ENCODE data around the gene KRCC1.
"Not testable (repeated sequence)": the region's sequence is repeated elsewhere in the genome, so short reads cannot be mapped to it uniquely, and the experiment has no call there.

Gene KRCC1

GRCh38 chr2:88038263-88039105 is 17.1 kb downstream of the KRCC1 start:
- no peak for DNase-seq

GRCh38 chr2:88036606-88037005 is 19.0 kb downstream of the KRCC1 start:
- no peak for DNase-seq

GRCh38 chr2:88036182-88036581 is 19.4 kb downstream of the KRCC1 start:
- DNase-seq, result no peak

DNA sequence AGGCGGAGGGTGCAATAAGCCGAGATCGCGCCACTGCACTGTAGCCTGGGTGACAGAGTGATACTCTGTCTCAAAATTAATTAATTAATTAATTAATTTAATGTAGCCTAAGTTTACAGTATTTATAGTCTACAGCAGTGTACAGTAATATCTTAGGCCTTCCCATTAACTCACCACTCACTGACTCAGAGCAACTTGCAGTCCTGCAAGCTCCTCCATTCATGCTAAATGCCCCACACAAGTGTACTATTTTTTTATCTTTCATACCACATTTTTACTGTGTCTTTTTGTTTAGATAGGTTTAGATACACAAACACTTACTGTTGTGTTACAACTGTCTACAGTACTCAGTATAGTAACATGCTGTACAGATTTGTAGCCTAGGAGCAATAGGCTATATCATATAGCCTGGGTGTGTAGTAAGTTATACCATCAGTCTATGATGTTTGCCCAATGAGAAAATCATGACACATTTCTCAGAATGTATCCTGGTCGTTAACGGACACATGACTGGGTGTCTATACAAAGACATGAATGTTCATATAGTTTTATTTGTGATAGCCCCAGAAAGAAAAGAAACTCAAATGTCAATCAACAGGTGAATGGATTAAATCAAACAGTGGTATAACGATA is 23.4 kb downstream of the KRCC1 start:
- DNase-seq, result no peak

GRCh38 chr2:88028931-88029330 is 26.7 kb downstream of the KRCC1 start:
- no peak for DNase-seq

DNA sequence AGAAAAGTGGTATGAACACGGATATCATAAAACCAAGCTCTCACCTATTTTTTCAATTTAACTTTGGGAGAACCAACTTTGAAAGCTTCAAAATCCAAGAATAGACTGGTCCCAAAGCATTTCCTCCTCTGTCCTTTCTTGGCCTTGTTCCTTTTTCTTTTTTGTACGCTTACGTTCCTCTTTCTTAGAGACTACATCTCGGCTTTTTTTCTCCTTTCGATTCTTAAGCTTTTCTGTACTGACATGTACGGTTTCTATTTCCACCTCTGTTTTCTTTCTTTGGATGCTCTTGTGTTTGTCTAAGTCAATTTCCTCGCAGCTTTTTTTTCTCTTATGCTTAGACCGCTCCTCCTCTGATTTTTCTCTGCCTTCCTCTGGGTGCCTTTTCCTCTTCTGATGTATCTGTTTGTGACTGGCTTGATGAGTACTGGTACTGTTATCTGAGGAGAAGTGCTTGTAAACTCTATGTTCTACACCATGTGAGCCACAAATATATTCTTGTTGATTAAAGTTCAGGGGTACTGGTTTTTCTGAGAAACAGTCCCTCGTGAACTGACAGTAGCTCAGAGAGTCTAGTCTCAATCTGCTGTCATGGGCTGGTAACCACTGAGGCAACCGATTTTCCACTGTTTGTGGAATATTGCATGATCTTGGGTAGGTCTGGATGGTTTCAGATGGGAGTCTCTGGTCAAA is 27.7 kb downstream of the KRCC1 start:
- no peak for DNase-seq

DNA sequence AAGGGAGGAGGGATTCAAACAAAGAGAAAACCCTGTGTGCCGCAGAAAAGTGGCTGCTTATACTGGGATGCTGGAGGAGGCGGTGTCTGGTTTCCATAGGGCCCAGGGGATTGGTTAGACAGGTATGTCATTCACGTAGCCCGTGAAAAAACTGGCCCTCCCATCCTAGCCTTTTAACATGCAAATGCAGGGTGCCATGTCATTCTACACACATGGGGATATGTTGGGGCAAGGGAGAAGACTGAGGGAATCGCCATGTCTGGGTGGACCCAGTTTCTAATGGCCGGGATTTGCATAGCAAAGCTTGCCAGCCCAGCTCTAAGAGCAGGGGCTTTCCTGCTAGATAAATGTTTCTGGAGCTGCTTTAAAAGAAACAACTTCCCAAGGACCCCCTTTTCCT is 31.1 kb downstream of the KRCC1 start:
- no peak for DNase-seq

- no peak for DNase-seq
These were observed 33.0 kb downstream of the KRCC1 start for GRCh38 chr2:88022669-88022921.

- DNase-seq, result no peak
These were observed 35.6 kb downstream of the KRCC1 start for GRCh38 chr2:88019985-88020384.

DNA sequence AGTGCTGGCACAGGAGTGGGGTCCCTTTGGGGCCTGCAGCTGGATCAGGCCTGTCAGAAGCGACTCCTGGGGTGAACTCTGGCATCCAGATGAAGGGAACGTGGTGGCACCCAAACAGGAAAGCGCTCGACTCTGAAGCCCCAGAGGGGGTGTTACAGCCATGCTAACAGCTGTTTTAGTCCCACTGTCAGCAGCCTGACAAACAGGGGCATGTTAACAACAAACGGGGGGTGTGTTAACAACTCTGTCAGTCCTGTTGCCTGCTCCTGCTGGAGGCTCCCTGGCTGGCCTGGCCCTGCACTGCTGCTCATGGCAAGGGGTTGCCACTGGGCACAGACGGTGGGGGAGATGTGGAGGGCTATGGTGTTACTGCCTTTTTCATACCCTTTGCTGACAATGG is 36.7 kb downstream of the KRCC1 start:
- no peak for DNase-seq

DNA sequence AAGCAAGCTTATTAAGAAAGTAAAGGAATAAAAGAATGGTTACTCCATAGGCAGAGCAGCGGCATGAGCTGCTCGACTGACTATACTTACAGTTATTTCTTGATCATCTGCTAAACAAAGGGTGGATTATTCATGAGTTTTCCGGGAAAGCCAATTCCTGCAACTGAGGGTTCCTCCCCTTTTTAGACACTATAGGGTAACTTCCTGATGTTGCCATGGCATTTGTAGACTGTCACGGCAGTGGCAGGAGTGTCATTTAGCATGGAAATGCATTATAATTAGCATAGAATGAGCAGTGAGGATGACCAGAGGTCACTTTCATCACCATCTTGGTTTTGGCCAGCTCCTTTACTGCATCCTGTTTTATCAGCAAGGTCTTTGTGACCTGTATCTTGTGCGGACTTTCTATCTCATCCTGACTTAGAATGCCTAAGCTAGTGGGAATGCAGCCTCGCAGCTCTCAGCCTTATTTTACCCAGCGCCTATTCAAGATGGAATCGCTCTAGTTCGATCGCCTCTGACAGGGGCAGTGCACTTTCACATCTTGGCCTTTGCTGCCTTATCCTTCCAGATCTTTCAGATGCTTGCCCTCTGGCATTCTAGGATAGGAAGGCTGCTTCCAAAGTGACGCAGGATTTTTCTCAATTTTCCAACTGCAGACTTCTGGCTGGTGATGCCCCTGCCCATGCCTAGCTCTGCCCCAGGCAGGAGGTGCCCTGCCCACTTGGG is 37.3 kb downstream of the KRCC1 start:
- not testable (repeated sequence) for DNase-seq

GRCh38 chr2:88017780-88018038 is 37.9 kb downstream of the KRCC1 start:
- DNase-seq, result not testable (repeated sequence)

DNA sequence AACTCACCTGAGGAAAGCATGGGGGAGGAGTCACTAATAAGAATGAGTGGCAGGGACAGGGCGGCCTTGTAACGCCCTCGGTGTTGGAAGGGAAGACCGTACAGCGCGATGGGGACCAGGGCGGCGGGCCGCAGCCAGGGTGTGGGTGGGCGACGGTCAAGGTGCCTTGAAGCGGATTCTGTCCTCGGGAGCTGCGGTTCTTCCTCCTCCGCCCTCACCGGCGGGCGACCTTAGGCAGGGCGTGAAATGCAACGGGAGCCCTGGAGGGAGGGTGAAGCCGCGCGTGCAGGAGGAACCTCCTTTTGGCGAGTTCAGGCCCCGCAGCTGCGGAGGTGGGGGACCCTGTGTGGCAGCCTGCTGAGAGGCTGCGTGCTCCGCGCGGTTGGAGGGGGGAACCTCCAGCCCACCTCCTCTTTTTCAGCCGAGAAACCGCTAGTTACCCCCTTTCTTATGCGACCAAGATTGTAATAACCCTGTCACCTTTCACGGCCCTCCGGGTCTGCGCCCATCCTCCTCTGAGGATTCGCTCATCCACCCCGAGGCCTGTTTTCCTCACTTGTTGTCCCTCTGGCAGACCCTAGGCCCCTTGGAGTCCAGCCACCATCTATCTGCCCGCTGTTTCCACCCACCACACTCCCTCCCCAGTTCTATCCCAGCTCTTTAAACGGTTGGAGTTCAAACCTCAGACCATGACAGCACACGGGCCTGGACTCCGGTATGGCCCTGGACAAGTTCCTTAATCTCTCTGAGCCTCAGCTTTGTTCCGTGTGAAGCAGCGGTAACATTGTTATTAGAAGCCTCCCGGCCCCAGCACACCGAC is 38.4 kb downstream of the KRCC1 start:
- DNase-seq, result no peak

GRCh38 chr2:88016086-88016959 is 39.3 kb downstream of the KRCC1 start, which contains the start of gene RNU2-63P:
RNU2-63P (minus strand) TSS chr2:88016547.
- DNase-seq, result peak; percentile 8

- DNase-seq, result no peak
These were observed 44.6 kb downstream of the KRCC1 start for GRCh38 chr2:88011011-88011410.

DNA sequence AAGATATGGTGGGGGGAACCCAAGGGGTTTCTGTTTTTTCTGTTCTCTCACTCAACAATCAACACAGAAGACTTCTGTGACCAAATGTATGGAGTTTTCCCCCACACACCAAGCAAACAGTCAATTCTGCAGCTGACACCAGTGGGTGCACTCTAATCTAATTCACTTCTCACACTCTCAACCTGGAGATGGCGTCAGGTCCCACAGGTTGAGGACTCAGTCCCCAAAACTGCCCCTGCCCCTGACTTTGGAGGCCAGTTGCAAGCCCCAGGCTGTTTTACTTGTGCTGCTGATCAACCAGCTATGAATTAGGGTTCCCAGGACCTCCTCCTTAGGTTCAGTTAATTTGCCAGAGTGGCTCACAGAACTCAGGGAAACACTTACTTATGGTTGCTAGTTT is 45.4 kb downstream of the KRCC1 start:
- DNase-seq, result no peak

- DNase-seq, result no peak
These were observed 48.6 kb downstream of the KRCC1 start for GRCh38 chr2:88006912-88007439.

GRCh38 chr2:88005776-88006175 is 49.8 kb downstream of the KRCC1 start:
- no peak for DNase-seq

GRCh38 chr2:88003074-88003755 is 52.4 kb downstream of the KRCC1 start:
- DNase-seq, result no peak

DNA sequence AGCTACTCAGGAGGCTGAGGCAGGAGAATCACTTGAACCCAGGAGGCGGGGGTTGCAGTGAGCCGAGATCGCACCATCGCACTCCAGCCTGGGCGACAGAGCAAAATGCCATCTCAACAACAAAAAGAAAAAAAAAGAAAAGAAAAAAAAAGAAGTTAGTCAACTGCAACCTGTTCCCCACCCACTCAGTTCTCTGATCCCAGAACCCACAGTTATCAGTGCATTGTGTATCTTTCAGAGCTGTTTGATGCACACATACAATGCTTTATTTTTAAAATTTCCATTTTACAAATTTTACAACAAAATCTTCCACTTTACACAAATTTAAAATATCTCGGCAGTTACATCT is 53.2 kb downstream of the KRCC1 start:
- DNase-seq, result no peak

DNA sequence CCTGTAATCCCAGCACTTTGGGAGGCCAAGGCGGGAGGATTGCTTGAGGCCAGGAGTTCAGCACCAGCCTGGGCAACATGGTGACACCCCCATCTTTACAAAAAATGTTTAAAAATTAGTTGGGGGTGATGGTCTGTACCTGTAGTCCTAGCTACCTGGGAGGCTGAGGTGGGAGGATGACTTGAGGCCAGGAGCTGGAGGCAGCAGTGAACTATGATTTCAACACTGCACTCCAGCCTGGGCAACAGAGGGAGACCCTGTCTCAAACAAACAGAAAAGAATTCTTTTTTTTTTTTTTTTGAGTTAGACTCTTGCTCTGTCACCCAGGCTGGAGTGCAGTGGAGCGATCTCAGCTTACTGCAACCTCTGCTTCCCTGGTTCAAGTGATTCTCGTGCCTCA is 55.1 kb downstream of the KRCC1 start:
- not testable (repeated sequence) for DNase-seq
